HG02642 (cell line): ENCODE data around the gene NUDT2.
"Not testable (repeated sequence)": the region's sequence is repeated elsewhere in the genome, so short reads cannot be mapped to it uniquely, and the experiment has no call there.

Source experiments
- ATAC-seq: cut with Tn5 transposase; IDR thresholded peaks from one replicate; pipeline ENCODE4 v1.9.1; 2021; ENCODE audit warnings: mild to moderate bottlenecking; ENCODE audit not compliant: unreplicated experiment, poor library complexity

NUDT2 gene

DNA sequence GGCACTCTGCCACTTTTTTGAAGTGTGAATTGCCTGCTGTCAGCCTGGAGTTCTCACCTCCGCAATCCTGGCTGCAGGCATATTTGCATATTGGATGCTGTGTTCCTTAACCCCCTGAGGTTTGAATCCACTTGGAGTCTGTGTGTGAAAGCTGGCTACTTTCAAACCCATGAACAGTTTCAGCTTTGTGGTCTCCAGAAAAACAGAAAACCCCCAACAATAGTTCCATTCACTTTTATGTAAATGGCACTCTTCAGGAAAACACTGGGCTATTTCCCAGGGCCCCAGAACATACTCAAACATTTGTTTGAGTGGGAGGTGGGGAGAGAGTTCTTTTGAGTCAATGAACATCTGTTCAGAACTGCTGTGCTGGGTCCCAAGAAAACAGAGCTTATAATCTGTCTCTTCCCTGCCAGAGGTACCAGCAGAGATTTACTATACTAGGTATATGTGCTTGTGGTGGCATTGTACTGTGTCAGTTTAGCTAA, 5.0 kb downstream of the NUDT2 start:
- ATAC-seq, result no peak

DNA sequence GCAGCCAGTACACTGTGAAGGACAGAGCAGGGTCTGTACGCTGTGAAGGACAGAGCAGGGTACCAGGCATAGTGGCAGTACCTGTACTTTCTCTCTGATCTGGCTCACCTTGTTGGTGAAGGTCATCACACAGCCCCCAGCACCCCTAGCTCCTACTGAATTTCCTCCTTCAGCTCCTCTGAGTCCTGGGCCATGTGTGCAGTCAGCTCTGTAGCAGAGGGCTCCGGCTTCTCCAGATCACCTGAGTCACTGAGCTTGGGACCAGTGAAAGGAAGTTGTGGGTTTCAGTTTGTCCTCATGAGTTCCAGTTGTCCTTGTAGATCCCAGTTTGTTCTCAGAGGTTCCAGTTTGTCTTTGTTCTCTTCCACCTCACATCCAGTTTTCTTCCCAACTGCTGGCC, 5.5 kb downstream of the NUDT2 start:
- ATAC-seq, result no peak

DNA sequence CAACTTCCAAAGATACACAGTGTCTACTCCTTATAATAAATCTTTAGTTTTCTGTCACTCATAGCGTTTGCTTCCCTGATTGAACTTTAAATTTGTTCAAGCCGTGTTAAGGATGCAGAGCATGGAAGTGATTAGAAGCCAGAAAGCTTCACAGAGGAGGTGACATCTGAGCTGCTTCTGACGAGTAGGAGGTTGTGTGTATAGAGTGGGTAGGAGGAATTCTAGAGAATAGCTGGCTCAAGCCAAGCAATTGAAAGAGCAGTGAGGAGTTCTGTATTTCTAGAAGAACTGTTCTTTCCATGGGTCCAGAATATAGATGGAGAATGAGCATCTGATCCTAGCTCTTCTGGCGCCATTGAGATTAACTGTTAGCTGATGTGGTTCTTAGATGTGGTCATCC, 6.0 kb downstream of the NUDT2 start:
- no peak for ATAC-seq

DNA sequence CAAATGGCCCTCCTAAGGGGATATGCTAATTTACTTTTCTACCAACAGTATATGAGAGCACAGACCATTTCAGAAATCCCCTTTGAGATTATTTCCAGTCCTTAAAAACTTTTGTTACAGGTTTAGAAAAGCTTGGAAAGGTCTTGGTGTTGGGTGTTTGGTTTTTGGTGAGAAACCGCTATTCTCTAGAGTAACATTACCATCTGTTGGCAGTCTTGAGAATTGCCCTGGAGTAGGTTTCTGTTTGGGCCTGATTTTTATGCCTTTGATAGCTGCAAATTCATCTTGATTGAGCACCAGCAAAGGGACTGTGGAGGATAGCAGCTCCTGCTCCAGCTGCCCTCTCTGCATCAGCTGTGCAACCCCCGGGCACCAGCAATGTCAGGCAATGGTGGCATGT, 8.0 kb downstream of the NUDT2 start:
- ATAC-seq, result no peak

DNA sequence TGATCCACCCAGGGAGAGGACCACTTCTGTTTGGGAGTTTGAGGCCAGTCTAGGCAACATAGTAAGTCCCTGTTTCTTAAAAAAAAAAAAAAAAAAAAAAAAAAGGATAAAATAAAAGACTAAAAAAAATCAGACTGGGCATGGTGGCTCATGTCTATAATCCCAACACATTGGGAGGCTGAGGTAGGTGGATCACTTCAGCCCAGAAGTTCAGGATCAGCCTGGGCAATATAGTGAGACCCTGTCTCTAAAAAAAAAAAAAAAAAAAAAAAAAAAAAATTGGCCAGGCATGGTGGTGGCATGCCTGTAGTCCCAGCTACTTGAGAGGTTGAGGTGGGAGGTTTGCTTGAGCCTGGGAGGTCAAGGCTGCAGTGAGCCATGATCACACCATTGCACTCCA, 8.7 kb downstream of the NUDT2 start:
- not testable (repeated sequence) for ATAC-seq

DNA sequence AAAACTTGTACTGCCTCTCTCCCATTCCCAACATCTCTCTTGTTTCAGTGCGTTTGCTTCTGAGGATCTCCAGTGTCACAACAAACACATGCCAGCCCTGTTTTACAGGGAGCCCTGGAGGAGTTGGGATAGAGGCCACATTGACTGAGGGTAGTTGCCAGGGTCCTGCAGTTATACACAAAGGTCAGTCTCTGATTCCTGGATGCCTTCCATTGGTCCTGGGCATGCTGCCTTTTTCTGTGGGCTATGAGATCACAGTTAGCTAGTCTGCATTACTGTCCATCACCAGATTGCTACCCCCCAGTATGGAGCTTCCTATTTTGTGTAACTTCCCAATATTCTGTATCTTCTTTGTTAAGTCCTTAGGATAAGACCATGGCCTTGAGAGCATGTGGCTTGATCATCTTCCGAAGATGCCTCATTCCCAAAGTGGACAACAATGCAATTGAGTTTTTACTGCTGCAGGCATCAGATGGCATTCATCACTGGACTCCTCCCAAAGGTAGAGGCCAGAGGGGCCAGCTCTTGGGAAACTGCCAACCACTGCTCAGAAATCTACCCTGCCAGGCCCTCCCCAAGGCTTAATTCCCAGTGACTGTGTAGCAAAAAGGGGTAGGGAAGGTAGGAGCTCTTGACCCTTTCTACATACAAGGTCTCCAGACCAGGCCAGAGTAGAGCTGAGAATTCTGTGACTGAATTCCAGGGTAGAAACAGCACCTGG, 9.5 kb downstream of the NUDT2 start:
- ATAC-seq, result no peak

DNA sequence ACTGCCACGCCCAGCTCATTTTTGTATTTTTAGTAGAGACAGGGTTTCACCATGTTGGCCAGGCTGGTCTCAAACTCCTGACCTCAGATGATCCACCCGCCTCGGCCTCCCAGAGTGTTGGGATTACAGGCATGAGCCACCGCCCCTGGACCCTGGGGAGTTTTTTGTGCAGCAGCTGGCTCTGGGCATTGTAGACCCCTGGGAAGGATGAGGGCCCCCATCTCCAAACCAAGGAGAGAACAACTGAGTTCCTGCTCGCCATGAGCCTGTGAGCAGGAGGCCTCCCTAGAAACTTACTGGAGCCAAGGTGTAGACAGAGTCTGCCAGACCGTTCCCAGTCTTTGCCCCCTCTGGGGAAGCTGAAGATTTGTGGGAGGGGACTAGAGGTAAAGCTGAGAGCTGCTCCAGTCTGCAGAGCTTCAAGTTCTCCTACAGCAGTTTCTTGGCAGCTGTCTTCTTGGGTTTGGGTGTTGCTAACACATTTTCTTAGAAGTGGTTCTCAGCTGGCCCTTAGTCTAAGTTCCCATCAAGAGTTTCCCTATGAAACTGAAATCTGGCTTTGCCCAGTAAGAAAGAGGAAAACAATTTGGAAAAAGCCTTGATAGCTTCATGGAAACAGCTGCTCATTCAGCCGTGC, 12.4 kb downstream of the NUDT2 start:
- no peak for ATAC-seq

DNA sequence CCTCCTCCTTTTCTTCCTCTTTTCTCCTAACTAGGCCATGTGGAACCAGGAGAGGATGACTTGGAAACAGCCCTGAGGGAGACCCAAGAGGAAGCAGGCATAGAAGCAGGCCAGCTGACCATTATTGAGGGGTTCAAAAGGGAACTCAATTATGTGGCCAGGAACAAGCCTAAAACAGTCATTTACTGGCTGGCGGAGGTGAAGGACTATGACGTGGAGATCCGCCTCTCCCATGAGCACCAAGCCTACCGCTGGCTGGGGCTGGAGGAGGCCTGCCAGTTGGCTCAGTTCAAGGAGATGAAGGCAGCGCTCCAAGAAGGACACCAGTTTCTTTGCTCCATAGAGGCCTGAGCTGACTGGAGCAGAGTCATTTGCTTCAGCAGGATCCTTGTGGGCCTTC, 13.7 kb downstream of the NUDT2 start:
- no peak for ATAC-seq

DNA sequence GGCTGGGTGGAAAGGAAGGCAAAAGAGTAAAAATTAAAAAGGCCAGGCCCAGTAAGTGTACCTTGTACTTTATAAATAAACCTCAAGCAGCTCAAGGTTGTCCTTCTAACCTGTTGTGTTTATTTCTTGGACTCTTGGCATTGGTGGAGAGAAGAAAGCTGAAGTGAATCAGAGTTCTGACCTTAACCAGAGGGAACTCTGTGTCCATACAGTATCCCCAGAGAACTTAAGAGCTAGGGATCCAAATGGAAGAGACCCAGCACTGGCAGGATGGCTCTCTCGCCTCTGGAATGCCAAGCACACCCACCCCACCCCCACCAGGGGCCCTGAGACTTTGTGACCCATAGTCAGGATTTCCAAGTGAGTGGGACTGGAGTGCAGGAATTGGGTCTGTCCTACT, 14.2 kb downstream of the NUDT2 start:
- ATAC-seq, result no peak

DNA sequence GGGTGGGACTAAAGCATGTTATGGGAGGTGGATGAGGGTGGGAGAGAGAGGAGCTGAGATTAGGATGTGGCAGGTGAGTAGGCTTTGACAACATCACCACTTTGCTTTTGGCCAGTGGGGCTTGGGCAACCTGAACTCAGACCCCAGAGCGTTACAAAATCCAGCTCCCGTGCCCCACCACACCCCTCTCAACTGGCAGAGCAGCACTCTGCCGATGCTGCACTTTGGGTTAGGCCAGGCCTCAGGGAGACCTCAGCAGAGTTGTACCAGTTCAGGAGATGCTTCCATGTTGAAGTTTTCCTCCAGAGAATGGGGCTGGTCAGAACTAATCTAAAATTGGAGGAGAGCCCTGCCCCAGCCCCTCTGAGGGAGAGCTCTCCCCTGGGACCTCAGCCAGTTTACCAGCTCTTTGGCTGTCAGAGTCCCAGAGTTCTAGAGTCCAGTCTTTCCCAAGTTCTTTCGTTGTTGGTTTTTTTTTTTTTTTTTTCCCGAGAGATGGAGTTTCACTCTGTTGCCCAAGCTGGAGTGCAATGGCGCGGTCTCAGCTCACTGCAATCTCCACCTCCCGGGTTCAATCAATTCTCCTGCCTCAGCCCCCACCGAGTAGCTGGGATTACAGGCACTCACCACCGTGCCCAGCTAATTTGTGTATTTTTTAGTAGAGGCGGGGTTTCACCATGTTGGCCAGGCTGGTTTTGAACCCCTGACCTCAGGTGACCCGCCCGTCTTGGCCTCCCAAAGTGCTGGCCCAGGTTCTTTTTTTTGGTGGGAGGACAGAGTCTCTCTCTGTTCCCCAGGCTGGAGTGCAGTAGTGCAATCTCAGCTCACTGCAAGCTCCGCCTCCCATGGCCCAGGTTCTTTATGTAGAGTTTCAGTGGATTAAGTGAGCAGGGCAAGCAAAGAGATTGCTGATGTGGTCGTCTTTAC, 17.8 kb downstream of the NUDT2 start:
- ATAC-seq, result no peak

DNA sequence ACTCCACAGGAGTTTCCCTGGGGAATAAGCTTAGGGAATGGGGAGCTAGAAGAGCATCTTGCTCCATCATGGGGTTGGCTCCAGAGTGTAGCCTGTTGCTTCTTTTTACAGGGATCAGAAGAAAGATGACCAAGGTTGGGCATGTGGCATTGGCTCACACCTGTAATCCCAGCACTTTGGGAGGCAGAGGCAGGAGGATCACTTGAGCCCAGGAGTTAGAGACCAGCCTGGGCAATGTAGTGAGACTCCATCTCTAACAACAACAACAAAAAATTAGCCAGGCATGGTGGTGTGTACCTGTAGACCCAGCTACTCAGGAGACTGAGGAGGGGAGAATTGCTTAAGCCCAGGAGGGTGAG, 18.4 kb downstream of the NUDT2 start:
- no peak for ATAC-seq

DNA sequence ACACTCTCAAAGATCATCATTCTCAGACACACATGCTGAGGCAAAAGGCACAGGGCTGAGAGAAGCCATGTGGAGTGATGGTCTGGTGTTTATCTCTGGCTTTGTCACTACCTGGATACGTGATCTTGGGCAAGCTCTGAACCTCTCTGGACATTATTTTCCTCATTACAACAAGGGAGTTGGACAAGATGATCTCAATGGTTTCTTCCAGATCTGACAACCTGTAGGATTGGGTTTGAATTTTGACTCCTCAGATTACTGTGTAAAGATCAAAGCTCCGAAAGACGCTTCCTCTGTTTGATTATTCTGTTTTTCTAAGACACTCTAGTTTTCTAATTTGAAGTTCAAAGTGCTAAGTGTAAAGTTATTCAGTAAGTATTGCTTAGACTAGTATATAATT, 20.0 kb downstream of the NUDT2 start:
- no peak for ATAC-seq

DNA sequence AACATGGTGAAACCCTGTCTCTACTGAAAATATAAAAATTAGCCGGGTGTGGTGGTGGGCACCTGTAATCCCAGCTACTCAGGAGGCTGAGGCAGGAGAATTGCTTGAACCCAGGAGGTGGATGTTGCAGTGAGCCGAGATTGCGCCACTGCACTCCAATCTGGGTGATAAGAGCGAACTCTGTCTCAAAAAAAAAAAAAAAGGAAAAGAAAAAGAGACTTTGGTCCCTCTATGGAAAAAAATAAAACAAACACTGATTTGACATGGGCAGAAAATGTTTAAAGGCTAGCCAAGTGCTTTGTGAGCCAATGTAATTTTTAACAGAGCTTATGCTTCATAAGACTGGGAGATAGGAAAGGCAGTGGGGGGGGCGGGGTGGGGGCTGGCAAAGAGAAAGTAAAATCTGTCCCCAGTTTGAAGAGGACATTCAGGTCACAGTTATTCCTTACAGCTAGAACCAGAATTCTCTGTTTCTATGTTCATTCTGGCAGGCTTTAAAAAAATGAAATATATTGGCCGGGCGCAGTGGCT, 22.8 kb downstream of the NUDT2 start:
- not testable (repeated sequence) for ATAC-seq

DNA sequence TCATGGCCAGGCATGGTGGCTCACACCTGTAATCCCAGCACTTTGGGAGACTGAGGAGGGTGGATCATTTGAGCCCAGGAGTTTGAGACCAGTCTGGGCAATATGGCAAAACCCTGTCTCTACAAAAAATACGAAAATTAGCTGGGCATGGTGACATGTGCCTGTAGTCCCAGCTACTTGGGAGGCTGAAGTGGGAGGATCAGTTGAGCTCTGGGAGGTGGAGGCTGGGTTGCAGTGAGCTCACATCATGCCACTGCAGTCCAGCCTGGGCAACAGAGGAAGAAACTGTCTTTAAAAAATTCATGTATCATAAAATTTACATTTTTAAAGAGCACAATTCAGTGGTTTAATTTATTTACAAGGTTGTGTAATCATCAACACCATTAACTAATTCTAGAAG, 23.6 kb downstream of the NUDT2 start:
- not testable (repeated sequence) for ATAC-seq

DNA sequence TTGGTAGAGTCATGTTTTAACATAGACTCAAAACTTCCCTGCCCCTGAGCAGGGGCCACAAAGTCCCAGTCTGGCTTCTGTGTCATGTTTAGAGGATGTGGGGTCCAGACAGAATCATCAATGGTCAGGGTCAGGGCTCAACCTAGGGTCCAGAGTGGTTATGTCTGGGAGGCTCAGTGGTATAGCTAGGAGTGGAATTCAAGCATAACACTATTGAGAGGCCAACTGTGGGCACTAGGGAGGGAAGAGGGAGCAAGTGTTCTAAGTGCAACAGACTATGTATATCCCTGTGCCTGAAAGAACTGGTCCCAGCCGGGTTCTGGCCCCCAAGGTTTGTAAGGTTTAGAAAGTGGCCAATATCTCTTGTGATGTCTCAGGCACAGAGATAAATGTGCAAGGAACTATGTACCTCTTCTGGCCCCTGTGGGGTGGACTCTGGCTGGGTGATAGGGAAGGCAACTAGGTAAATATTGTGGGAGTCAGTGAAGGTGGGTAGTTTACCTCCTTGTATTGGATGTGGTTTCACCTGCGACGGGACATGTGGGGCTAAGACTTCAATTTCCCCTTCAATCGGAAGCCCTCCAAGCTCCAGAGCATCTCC, 33.3 kb downstream of the NUDT2 start:
- ATAC-seq, result no peak

DNA sequence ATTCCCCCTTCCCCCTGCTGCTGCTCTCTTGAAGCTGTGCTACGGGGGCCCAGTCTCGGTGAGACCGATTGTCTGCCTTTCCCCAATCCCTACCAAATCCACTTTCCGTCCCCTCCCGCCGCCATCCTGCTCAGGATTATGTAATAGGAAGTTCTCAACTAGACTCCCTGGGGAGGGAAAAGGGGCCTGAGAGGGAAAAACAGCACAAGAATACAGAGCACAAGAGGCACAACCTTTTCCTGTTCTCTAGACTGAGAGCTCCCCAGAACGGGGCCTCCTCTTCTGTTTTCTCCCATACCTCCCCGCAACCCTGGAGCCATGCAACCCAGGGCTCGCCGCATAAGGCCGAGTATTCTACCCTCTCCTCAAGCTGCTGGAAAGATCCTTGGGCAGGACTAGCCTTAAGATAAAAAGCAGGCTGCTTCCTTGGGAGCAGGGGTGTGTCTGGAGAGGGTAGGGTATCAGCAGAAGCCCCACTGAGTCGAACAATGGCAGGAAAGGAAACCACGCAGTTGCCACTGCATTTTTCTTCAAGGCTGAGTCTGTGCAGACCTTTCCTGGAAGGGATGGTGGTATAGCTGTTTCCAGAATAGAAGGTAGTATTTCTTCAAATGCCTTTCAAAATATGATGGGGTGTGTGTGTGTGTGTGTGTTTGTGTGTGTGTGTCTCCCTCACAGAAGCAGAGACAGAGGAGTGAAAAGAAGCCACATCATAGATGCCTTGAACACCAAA, 34.4 kb downstream of the NUDT2 start:
- ATAC-seq, result no peak

DNA sequence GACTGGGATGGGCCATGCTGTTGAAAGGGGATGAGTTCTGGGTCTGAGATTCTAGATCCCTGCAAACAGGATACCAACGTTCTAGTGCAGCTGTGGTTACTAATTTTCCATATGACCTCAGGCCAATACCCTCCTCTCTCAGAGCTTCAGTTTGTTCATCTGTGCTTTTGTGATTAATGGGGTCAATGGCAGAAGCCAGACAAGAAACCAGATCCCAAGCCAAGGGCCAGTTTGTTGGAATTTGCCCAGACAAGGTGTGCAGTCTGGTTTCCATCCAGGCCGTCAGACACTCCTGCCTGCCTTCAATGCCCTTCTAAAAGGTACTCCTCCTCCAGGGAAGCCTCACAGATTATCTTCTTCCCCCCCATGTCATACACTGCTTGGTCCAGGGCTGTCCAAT, 35.9 kb downstream of the NUDT2 start:
- ATAC-seq, result no peak

DNA sequence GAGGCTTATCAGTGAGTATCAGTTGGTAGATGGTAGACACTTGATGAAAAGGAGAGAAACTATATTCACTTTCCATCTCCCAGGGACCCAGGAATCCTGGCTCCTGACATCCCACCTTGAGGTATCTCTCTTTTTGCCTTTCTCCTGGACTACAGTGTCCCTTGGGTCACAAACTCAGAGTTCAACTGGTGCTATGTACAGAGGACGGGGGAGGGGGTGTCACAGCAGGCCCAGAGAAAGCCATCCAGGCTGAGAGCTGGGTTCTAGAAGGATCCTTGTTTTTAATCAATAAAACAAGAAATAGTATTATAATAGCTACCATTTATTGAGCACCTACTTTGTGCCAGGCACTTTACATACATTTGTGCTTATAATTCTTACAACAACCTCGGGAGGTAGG, 37.0 kb downstream of the NUDT2 start:
- no peak for ATAC-seq

DNA sequence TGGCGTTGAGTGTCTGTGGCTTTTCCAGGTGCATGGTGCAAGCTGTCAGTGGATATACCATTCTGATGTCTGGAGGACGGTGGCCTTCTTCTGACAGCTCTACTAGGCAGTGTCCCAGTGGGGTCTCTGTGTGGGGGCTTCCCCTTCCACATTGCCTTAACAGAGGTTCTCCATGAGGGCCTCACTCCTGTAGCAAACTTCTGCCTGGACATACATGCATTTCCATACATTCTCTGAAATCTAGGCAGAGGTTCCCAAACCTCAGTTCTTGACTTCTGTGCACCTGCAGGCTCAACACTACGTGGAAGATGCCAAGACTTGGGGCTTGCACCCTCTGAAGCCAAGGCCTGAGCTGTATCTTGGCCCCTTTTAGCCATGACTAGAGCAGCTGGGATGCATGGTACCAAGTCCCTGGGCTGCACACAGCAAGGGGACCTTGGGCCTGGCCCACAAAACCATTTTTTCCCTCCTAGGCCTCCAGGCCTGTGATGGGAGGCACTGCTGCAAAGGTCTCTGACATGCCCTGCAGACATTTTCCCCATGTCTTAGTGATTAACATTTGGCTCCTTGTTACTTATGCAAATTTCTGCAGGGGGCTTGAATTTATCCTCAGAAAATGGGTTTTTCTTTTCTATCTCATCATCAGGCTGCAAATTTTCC, 38.5 kb downstream of the NUDT2 start:
- ATAC-seq, result not testable (repeated sequence)
